COLO668 (cell line): ENCODE measurements around the gene MCRIP1.

Source experiments
- DNase-seq: peaks from one replicate; lab custom pipeline; 2025; ENCODE audit not compliant: unreplicated experiment; lab: John Stamatoyannopoulos, UW

Gene MCRIP1

DNA sequence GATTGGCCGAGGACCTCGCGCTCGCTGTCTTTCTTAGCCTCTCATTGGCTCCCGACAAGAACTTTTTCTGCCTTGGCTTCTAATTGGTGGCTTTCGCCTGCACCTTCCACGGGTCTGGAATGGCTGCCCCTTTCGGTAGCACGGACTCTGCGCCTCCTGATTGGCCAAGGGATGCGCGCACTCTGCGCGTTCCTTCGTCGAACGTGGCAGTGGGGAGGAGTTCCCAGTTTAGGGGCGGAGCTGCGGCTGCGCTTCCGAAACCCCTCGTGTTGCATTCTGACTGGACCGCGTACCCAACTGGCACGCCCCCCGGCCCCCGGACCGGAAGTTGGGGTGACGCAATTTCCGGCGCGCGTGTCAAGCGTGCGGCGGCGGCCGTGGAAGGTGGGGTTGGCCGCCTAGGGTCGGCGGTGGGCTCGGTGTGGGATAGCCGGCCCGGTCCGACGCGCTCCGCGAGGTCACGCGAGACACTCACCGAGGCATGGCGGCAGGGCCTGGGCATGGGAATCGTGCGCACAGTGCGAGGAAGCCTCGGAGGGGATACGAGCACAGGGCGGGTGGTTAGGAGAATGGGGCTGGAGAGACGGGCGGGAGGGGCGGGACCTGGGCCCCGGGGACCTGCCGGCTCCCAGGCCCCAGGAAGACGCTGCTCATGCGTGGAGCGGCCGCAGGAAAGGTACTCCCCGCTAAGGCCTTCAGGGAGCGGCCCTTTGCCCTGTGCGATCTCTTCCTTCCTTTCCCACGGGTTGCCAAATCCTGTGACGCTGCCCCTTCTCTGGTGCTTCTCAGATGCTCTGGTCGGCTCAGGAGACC is 27.9 kb upstream of the MCRIP1 start:
- DNase-seq, result peak; percentile 99

DNA sequence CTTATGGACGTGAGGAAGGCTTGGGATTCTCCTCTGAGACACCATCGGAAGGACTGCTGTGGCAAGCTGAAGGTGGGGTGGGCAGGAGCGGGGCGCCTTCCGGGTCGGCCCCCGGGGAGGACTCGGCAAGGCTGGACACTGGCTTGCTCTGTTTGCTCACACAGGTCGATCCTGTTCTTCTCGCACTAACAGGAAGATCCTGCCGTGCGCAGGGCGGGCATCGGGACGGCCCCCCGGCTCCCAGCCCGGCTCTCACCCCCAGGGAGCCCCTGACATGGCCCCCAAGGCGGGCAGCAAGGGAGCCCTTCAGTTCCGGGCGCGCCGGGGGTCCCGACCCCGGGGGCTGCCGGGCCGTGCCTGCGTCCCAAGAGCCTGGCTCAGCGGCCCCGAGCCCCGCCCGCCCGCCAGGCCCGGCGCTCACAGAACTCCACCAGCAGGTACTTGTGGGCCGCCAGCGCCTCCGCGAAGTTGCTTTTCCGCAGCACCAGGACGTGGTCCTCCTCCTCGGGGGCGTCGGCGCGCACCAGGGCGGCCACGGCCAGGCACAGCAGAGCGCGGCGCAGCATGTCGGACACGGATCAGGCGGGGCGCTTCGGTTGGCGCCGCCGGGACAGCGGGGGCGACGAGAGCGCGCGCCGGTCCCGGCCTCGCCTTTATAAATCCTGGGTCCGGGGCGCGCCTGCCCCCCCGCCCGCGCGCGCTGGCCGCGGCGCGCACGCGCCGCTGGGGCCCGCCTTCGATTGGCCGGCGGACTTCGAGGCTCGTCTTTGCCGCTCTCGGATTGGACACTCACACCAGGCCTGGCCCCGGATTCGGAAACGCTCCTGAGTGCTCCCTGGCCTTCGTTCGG is 27.0 kb upstream of the MCRIP1 start, which contains the start of gene P4HB:
TSS of gene P4HB (minus strand) at position 630 of the 850 bp plus-strand sequence. CDS start at position 566, 64 bp downstream.
- DNase-seq, result peak; percentile 99

DNA sequence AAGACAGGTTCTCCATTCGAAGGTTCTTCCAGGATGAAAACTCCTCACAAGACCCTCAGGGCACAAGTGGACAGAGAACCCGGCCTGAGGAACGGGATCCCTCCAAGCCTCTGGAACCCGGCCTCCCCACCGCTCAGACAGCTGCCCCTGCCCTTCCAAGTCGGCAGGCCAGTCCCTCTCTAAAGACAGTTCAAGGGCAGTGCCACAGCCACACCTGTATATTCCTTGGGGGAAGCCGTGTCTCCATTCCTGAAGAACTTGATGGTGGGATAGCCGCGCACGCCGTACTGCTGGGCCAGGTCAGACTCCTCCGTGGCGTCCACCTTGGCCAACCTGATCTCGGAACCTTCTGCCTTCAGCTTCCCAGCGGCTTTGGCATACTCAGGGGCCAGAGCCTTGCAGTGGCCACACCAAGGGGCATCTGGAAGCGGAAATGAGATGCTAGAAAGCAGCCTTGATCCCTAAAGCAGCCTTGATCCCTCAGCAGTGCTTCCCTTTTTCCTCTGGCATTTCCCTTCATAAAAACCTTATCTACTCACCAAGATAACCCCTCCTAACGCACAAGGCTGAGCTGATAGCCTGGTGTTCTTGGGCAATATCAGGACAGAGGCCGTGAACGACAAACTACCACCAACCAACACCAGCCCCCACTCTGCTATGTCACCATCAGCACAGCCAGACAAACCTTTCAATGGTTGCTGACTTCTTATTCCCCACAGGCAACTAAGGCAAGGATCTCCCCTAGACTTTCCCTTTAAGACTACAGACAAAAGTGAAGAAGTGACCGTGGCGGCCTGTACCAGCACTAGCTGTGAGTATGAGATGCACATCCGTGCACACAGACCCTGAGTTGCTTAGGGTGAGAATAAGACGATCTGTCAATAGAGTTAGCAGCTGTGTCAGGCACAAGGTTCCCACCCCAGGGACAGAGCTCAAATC is 26.1 kb upstream of the MCRIP1 start:
- DNase-seq, result peak; percentile 12

DNA sequence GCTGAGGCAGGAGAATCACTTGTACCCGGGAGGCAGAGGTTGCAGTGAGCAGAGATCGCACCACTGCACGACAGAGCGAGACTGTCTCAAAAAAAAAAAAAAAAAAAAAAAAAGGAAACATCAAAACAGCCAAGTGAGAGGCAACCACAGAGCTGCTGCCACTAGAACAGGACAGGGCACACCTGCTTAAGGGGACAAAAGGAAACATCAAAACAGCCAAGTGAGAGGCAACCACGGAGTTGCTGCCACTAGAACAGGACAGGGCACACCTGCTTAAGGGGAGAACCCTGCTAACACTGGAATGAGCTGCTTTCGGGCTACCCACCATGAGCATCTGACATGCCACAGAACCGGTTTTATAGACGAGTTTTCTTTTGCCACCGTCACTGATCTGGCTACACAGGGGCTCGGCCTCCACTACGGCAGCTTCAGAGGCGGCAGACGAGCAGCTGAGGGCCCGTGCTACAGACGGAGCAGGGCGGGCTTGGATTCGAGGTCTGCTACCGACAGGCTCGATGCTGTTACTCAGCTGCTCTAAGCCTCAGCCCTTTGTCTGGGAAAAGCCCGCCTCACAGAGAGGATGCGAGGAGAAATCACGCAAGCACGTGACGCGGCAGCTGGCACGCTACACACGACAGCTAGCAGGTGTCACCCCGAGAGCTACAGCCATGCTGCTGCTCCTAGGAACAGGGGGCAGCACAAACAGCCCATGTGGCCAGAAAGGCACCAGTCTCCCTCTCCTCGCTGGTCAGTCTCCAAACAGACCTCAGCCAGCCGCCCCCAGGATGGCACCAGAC is 25.3 kb upstream of the MCRIP1 start:
- DNase-seq, result peak; percentile 72

DNA sequence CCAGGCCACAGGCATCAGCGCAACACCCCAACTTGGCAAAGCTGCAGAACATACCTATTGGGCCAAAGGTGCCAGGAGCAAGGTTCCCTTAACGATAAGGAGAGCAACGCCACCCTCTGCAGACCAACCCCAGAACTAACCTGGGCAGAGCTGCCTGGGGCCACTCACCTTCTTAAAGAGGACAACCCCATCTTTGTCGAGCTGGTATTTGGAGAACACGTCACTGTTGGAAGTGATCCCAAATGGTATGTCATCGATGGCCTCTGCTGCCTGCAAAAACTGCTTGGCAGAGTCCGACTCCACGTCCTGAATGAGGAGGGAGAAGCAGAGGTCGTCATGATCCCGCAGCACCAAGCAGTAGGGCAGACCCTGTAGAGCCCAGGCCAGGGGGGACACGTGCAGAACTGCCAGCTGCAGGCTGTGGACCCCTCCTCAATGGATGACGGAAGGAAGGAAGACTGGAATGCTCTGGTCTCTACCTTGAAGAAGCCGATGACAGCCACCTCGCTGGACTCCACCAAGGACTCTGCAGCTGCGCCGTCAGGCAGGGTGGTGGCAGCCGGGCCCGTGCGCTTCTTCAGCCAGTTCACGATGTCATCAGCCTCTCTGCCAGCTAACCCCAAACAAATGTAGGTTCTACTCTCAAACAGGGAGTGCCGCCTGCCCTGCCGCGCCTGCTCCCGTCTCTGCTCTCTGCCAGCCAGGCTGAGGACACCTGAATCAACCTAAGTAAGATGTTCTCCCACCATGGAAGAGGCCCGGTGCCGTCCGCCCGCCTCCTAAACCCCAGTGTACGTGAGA is 22.1 kb upstream of the MCRIP1 start:
- peak; percentile 8 for DNase-seq

DNA sequence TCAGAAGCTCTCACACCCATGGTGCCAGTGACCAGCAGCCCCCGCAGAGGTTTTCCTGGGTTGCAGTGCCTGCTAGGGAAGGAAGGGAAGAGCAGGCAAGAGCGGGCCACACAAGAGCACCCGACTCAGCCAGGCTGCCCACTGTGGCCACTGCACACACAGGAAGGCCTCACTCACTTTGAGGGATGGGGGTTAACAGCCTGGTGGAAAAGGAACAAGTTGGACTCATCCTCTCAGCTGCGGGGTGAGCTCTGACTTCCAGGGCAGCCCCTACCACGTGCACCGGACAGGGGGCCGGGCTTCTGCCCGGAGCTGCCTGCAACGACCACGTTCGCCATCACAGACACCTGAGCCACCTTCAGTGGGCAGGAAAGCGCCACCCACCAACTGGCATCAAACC is 19.1 kb upstream of the MCRIP1 start:
- no peak for DNase-seq

DNA sequence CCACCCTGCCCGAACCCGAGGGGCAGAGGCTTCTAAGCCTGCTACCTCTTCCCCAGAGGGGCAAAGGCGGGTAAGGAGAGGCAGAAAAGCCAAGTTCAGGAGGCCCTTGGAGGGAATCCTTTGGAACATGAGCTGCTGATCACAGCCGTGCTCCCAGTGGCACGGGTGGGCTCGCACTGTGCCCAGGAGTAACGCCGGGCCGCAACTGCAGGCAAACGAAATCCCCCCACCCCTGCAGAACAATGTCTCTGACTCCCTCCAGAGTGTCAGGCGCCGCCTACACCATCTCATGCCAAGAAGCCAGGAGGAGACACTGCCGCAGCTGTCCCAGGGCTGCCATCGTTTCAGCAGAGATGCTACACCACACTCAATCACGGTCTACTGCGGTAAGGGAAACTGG is 18.3 kb upstream of the MCRIP1 start:
- DNase-seq, result no peak

DNA sequence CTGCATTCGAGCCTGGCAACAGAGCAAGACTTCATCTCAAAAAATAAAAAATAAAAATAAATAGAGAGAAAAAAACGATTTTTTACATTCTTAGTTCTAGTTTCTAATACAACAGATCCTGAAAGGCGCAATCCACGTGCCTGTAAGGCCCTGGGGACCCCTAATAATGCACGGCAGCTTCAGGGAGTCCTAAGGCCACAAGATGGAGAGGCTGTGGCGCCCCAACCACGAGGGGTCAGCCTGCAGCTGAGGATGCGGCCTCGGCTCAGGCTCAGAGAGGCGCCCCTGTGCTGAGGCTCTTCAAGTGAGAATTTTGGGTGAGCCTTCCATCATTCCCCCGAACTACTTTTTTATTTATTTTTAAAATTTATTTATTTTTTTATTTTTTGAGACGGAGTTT is 16.4 kb upstream of the MCRIP1 start:
- DNase-seq, result no peak

DNA sequence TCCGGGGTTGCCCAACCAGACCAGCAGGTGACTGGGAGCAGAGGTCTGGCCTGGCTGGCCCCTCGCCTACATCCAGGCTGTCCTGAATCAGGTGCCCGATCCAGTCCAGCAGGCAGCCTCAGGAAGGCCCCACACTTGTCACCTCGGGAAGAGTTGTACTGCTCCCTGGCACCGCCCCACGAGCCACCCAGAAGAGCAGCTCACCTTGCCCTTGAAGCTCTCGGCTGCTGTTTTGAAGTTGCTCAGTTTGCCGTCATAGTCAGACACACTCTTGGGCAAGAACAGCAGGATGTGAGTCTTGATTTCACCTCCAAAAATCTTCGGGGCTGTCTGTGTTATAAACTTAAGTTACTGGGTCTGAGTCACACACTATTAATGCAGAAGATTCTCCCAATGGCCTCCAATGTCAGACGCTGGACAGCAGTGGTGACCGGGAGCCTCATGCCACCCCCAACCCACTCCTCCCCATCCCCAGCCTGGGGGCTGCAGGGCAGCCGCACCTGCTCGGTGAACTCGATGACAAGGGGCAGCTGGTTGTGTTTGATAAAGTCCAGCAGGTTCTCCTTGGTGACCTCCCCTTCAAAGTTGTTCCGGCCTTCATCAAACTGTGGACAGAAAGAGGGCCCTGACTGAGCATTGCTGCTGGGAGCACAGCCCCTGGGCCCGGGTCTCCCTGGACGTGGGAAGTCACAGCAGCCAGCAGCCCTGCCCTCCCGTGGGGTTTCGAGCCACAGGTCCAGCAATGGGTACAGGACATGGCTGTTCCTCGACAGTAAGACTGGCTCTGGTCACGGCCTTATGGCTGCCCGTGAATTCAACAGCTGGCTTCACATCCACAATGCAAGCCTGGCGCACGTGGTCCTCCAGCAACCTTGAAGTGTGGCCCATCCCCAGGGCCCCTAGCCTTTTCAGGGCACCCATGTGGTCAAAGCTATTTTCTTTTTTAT is 13.9 kb upstream of the MCRIP1 start:
- DNase-seq, result no peak

DNA sequence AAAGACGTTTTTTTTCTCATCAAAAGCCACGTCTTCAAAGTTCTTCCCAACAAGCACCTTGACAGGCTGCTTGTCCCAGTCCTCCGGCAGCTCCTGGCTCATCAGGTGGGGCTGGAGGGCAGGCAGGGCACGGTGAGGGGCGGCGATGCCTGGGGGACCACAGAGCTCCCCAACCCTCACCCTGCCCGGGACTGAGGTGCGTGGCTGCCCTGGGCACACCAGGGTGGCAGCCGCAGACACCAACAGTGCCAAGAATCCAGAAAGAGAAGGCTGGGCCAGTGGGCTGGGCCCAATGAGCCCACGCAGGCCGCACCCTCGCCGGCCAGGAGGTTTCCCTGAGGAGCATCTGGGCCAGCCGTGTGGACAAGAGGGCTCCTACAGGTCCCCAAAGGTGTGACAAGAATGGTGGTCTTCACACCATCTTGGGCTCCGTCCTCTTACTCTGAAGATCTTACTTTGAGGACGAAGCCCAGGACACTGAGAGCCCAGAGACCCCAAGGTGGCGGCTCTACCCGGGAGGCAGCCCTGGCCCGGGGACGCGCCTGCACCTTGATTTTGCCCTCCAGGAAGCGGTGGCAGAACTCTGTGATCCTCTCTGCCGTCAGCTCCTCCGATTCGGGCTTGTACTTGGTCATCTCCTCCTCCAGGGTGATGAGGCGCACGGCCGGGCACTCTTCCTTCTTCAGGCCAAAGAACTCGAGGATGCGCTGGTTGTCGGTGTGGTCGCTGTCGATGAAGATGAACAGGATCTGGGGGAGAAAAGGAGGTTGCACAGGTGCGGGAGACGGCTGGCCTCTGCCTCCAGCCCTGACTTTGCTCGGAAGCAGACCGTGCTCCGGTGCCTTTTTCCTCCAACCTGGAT is 13.0 kb upstream of the MCRIP1 start:
- no peak for DNase-seq

DNA sequence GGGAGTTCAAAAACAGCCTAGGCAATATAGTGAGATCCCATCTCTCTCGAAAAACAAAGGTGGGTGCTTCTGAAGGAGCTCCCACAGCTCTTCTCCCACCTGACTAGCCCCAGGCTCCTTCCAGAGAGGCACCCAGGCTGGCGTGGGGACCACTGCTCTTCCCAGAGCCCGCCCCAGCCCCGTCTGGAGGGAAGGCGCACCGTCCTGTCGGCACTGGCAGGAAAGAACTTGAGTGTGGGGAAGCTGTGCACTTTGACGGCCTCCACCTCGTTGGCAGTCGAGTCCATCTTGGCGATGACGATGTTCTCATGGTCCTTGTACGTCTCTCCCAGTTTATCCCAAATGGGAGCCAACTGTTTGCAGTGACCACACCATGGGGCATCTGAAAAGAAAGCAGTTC is 12.3 kb upstream of the MCRIP1 start:
- DNase-seq, result no peak

DNA sequence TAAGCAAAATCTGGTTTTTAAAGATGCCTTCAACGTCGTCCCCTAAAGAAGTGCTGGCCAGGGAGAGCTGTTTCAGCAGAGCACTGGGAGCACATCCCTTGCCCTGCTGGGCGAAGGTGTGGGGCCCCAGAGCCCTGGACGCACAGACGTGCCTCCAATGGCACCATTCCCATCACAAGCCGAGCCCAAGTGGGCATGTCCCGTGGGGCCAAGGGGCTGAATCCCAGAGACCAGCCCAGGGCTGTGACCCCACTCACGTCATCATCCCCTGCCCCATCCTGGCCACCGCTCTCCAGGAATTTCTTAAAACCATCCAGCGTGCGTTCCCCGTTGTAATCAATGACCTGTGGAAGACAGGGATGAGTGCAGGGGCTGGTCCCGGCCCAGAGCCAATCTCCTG is 11.8 kb upstream of the MCRIP1 start:
- no peak for DNase-seq

DNA sequence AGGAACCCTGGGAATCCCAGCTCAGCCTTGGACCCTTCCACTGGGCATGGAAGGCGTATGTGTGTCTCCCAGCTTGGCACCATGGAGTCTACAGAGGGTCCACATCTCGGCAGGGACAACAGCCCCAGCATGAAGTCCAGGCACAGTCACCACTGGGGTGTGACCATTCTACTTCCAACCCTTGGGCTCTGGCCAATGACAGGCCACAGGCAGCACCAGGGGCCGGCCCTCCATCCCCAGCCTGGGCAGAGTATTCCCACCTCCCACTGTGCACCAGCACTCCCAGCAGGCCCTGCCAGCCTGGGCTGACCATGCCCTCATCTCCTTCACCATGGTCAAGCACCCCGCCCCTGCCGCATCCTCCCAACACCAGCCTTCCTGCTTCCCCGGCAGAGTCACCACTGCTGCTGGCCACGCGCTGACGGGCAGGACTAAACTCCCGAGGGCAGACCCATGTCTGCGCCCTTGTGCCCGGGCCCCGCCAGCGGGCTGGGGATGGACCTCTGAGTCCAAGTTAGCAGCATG is 11.3 kb upstream of the MCRIP1 start:
- no peak for DNase-seq

DNA sequence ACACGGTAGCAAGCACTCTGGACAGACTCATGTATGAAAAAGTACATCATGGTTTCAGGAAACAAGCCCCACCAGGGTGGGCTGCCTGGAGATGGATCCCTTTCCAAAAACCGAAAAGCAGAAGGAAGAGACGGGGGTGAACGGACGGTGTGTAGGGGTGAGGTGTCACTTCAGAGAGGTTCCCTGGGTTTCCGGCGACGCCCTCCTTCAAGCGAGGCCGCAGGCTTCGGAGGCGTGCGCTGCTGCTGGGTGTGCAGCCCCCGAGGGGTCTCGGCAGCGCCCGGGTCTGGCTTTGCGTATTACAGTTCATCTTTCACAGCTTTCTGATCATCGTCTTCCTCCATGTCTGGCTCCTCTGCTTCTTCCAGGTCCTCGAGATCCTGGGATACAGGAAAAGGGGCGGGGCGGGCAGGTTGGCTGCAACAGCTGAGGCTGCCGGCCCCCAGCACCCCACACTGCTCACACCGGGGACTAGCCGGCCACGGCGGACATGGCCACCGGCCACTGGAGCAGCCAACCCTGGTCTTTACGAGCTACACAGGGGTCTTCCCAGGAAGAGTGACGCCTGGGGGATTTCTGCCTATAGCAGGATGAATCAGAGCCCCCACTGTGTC is 10.7 kb upstream of the MCRIP1 start:
- DNase-seq, result no peak

DNA sequence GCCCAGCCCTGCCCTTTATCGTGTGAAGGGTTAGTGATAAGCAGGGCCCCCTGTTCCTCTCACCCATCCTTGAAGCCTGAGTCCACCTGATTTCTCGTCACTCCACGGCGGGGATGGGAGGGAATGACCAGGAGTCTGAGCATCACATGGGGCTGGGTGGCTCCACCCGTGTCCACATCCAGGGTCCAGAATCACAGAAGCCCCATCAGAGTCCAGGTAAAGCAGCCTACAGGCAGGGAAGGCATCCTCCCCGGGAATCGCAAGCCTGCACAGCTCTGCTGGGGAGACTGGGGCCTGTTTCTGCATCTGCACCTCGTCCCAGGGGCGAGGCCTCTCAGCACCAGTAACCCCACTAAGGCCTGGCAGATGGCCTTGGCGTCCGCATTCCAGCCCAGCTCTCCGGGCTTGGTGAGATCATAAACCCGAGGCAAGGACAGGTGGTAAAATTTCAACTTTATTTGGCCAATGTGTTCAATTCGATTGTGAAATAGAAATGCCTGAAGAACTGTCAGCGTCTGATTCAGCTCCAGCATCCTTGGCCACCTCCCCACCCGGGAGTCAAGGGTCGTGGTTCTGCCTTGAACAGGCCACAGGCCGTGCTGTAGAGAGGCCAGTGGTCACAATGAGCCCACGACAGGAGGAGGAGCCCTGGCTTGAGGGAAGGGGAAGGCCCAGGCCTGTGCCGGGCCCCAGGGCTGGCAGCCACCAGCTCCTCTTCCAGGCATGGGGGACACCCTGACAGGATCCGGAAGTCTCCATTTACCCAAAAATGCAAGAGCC is 9.8 kb upstream of the MCRIP1 start:
- no peak for DNase-seq

DNA sequence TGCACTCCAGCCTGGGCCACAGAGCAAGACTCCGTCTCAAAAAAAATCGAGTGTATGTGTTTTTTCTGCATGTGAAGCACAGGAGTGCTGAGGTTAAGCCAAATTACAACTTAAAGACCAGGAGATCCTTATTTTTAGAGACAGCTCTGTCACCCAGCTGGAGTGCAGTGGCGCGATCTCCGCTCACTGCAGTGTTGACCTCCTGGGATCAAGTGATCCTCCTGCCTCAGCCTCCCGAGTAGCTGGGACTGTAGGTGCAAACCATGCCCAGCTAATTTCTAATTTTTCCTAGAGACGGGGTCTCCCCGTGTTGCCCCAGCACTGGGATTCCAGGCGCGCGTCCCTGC is 9.3 kb upstream of the MCRIP1 start:
- DNase-seq, result no peak
